ENCODE results near the gene CSRNP3. TPM values are rescaled to one million over a fixed set of nuclear protein-coding genes. Genes with fewer than 3 reads are reported as not detected.

Gene CSRNP3
- total and polyA plus RNA-seq, 9 donors: 2.9 to 16.2 (median 6.9) TPM

DNA sequence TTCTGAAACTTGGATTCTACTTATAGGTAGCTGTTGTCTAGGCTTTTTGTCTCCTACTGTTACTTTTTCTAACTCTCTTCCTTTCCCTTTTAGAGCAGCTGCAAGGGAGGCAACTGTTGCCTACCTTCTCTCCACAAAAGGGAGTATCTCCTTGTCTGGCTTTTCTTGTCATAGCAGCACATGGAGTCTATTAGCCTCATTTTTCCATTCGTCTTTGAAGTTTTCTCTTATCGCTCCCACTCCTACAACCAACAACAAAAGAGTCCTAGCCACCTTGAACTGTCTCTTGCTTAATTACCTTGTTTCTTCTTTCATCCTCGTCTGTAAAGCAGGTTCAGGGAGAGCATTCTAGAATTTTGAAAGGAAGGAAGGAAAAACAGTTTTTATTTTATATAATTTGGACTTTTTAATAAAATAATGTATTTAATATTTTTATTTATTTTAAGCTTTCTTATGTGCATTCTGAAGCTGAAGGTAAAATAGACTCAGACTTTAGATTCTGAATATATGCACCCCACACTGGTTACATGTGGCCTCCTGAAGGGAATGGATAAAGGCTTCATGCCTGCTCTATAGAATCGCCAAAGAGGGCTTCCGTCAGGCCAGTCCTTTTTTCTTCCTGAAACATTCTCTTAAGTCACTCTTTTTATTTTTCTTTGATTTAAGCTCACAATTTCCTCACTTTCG, 154.4 kb downstream of the CSRNP3 start:
- intact Hi-C loops (cut with DNase I): no loop called here
- WGBS, 3 donors: 80 to 86% (median 82%) methylated on average over 6 of the region's 6 CpGs
- H3K4me3 ChIP-seq: no peak overlapping the region
- H3K4me1 ChIP-seq (ENCODE audit: insufficient read depth): no peaks in the 10 kb centered on the region
- H3K36me3 ChIP-seq: no peaks in the 10 kb centered on the region
- H3K27me3 ChIP-seq: no peaks in the 10 kb centered on the region
- DNase-seq: no peak
- no peak overlapping the region for H3K27ac ChIP-seq
- TF ChIP-seq, protein P1, sequence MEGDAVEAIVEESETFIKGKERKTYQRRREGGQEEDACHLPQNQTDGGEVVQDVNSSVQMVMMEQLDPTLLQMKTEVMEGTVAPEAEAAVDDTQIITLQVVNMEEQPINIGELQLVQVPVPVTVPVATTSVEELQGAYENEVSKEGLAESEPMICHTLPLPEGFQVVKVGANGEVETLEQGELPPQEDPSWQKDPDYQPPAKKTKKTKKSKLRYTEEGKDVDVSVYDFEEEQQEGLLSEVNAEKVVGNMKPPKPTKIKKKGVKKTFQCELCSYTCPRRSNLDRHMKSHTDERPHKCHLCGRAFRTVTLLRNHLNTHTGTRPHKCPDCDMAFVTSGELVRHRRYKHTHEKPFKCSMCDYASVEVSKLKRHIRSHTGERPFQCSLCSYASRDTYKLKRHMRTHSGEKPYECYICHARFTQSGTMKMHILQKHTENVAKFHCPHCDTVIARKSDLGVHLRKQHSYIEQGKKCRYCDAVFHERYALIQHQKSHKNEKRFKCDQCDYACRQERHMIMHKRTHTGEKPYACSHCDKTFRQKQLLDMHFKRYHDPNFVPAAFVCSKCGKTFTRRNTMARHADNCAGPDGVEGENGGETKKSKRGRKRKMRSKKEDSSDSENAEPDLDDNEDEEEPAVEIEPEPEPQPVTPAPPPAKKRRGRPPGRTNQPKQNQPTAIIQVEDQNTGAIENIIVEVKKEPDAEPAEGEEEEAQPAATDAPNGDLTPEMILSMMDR (IDR thresholded peaks at IDR 0.05): no peak
- TF ChIP-seq POLR2A (IDR thresholded peaks at IDR 0.05) (no peak), EP300 (IDR thresholded peaks at IDR 0.05) (no peak)
- no peaks in the 10 kb centered on the region for H3K9me3 ChIP-seq

DNA sequence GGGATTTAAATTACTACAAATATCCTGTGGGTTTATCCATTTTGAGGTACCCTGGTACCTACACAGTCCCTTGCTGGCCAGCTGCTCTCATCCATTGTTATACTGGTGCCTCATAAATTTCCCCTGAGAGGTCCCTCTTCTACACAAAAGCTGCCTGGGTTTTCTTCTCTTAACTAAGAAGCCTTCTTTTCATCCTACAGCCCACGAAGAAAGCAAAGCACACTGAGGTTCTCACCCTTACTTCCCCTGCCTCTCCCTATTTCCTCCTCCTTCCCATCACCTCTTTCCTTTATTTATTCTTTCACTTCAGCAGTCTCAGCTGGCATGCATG, 154.9 kb downstream of the CSRNP3 start:
- H3K27me3 ChIP-seq: no peaks in the 10 kb centered on the region
- H3K9me3 ChIP-seq: no peaks in the 10 kb centered on the region
- DNase-seq: no peak
- H3K36me3 ChIP-seq: no peaks in the 10 kb centered on the region
- intact Hi-C loops (cut with DNase I): no loop called here
- H3K4me3 ChIP-seq: no peak overlapping the region
- H3K27ac ChIP-seq: no peak overlapping the region
- H3K4me1 ChIP-seq (ENCODE audit: insufficient read depth): no peaks in the 10 kb centered on the region
- TF ChIP-seq EP300 (IDR thresholded peaks at IDR 0.05): no peak
- TF ChIP-seq, protein P1 (IDR thresholded peaks at IDR 0.05): no peak
- no peak for TF ChIP-seq POLR2A (IDR thresholded peaks at IDR 0.05)
- 76 to 89% (median 88%) methylated on average over 1 of the region's 1 CpG for WGBS, 3 donors

DNA sequence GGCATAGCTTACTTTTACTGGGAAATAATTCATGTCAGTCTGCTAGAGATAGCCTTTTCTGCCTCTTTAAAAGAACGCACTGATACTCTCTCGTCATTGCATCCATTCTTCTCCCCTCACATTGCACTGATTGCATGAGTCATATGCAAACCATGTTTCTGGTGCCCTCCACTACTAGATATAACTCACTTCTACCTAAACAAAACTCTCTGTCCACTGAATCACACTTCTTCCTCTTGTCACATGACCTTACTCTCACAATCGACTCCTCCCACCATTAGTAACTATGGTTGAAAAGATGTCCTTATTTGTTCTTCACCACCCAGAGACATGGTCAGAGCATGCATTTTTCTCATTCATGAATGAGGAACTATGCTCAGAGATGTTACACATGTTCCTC, 158.0 kb downstream of the CSRNP3 start:
- Histone ChIP-seq H3K27me3 (no peaks in the 10 kb centered on the region), H3K36me3 (no peaks in the 10 kb centered on the region), H3K4me1 (ENCODE audit: insufficient read depth) (no peaks in the 10 kb centered on the region), H3K4me3 (no peak overlapping the region), H3K27ac (no peak overlapping the region), H3K9me3 (no peaks in the 10 kb centered on the region)
- WGBS, 3 donors: 66 to 80% (median 78%) methylated on average over 3 of the region's 3 CpGs
- intact Hi-C loops (cut with DNase I): no loop called here
- TF ChIP-seq, protein P1 (IDR thresholded peaks at IDR 0.05): no peak
- TF ChIP-seq POLR2A (IDR thresholded peaks at IDR 0.05) (no peak), EP300 (IDR thresholded peaks at IDR 0.05) (no peak)
- DNase-seq: no peak

DNA sequence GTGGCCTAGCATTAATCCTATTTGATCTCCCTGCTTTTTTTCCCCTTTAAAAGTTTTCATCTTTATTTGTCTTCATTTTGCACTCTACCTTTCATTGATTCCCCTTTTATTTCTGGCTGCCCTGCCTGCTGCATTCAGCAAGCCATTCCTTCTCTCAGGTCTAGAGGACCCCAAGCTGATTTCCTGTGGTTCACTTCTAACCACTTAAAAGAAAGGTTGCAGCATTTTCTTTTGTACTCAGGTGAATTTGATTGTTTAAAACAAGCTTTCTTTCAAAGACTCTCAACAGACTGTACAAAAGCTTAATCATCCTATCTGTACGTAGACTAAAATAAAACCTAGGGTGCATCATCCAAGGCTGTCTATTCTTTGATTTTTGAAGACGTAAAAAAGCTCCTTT, 160.3 kb downstream of the CSRNP3 start:
- TF ChIP-seq EP300 (IDR thresholded peaks at IDR 0.05): no peak
- no peak for TF ChIP-seq POLR2A (IDR thresholded peaks at IDR 0.05)
- TF ChIP-seq, protein P1 (IDR thresholded peaks at IDR 0.05): no peak
- no peaks in the 10 kb centered on the region for H3K9me3 ChIP-seq
- H3K4me1 ChIP-seq (ENCODE audit: insufficient read depth): peaks cover 1% of the 10 kb centered on the region
- H3K4me3 ChIP-seq: no peak overlapping the region
- intact Hi-C loops (cut with DNase I): no loop called here
- DNase-seq: no peak
- no peaks in the 10 kb centered on the region for H3K27me3 ChIP-seq
- no peaks in the 10 kb centered on the region for H3K36me3 ChIP-seq
- WGBS, 3 donors: 93 to 99% (median 94%) methylated on average over 2 of the region's 2 CpGs
- no peak overlapping the region for H3K27ac ChIP-seq

All from ovary (tissue), 9 donors.